ENCODE results near the gene TOP3A.

GRCh38 chr17:18328643-18329204, 13.9 kb upstream of the TOP3A start:
- TF ChIP-seq CTCF (conservative IDR thresholded peaks at IDR 0.05; ENCODE audit: low read depth, low read length) (no peak), MXI1 (IDR thresholded peaks at IDR 0.05; ENCODE audit: borderline replicate concordance, low read depth, low read length) (no peak), RFX5 (IDR thresholded peaks at IDR 0.05; ENCODE audit: low read depth, low read length) (no peak), FOS (IDR thresholded peaks at IDR 0.05; ENCODE audit: low read depth, low read length) (no peak), POLR2A (IDR thresholded peaks at IDR 0.05; ENCODE audit: low read depth, low read length) (no peak)

Data from IMR-90 (cell line).